GM19438 (cell line): ENCODE measurements around the gene TRPM3.
A peak's percentile ranks its signal among the peaks of the same experiment; 100 is the strongest.

Experiments used
- ATAC-seq: cut with Tn5 transposase; IDR thresholded peaks from one replicate; pipeline ENCODE4 v1.9.1; 2021; ENCODE audit warnings: low read depth; ENCODE audit not compliant: unreplicated experiment

Gene TRPM3

DNA sequence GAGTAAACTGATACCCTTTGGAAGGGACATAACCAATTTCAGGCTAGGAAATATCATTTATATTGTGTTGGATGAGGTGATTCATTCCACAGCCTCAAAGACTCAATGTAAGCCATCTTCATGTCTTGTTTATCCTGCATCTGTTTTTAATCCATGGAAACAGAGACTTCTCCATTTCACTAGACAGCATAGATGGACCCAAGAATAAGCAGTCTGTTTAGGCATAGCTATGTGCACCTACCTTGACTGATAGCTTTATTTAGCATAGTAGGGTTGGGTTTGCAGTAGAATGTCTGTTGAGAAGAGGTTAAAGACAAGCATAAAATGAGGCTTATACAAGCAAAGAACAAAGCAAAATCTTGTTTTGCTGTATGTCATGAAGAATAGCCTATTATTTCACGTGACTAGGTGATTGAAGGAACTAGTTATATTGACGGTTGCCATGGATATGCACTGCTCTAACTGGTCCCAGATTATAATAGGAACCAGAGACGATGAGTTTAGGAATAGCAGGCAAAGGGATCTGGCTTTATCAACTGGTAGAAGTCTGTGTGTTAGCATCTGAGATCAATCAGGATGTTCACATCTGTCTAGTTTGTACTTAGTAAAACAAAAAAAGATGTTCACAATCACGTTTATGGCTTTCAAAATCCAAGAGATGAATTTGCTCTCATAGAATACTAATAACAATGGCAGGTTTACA lies 552.2 kb downstream of the TRPM3 start:
- ATAC-seq: no peak

GRCh38 chr9:70567511-70567910 lies 553.9 kb downstream of the TRPM3 start:
- ATAC-seq: no peak

DNA sequence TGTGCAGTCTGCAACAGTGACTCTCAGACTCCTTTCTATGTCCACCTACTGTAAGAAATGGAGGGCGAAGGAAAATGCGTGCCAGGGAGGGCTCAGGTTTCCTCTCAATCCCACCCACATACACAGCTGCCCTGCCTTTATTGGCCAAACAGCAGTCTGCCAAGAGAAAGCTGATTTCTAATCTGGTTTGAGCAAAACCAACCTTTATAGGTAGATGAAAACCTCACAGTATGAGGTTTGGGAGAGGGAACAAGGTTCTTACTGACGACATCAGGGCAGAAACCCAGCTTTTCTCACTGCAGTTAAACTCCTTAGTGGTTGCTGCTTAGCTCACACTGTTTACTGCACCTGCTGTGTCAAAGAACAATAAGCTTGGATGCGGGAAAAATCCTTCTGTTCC lies 554.7 kb downstream of the TRPM3 start:
- no peak for ATAC-seq

DNA sequence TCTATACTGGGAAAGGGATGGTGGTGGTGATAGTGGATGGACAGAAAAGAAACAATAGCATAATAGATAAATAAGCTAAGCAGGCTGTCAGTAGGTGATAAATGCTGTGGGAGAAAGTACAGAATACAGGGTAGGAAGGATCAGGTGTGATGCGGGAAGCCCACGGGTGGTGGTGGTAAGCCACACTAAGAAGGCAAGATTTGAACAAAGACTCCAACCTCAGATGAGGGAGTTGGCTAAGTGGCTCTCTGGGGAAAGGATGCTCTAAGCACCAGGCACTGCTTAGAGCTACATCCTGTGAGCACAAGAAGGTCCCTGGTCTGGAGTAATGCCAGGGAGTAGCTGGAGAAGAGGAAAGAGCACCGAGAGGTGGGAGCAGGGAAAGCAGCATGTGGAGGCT lies 555.4 kb downstream of the TRPM3 start:
- ATAC-seq: no peak

- ATAC-seq: no peak
Observed at GRCh38 chr9:70564468-70565335, 556.7 kb downstream of the TRPM3 start.

- peak; percentile 96 for ATAC-seq
Observed at GRCh38 chr9:70563431-70564204, 557.8 kb downstream of the TRPM3 start.

- ATAC-seq: no peak
Observed at GRCh38 chr9:70563010-70563409, 558.4 kb downstream of the TRPM3 start.

DNA sequence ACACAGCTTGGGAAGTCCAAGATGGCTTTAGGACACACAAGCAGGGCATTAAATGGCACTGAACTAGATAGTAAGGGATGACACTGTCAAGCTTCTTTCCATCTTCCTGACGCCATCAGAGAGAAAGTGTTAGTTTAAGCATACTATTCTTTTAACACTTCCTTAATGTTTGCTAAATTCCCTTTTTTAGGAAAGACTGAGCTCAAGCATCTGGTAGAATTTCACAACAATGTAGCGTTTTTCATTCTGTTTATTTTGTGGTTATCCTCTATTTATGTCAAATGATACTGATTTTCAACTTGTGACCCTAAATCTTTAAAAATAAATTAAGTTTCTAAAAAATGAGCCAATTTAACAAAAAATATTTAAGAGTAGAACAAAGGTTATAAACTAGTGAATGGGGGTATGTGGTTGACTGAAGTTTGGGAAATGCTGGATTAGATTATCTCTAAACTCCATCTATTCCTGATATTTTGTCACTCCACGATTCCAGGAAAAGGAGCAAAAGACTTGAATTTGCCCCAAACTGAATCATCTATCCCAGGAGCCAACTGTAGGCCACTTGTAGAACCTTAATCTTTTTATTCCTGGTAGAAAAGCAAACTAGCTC lies 559.5 kb downstream of the TRPM3 start:
- no peak for ATAC-seq

DNA sequence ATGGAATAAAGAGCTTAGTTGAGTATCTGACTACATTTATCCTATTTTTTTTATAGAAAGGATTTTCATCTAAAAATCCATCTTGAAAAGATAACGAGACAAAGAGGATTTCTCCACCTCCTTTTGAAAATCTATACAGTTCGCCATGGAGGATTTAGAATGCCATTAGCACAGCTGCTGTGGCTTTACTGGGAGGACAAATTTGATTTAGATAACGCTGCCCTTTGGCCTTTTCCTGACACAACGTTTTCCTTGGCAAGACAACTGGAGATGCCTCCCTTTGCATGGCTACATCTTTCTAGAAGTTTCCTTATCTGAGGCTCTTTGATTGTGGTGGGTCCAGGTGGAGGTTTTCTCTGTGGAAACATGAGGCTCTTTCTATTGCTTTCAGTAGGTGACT lies 560.3 kb downstream of the TRPM3 start:
- no peak for ATAC-seq

- ATAC-seq: no peak
Observed at GRCh38 chr9:70559102-70559501, 562.3 kb downstream of the TRPM3 start.

GRCh38 chr9:70557661-70558369 lies 563.6 kb downstream of the TRPM3 start:
- peak; percentile 99 for ATAC-seq

DNA sequence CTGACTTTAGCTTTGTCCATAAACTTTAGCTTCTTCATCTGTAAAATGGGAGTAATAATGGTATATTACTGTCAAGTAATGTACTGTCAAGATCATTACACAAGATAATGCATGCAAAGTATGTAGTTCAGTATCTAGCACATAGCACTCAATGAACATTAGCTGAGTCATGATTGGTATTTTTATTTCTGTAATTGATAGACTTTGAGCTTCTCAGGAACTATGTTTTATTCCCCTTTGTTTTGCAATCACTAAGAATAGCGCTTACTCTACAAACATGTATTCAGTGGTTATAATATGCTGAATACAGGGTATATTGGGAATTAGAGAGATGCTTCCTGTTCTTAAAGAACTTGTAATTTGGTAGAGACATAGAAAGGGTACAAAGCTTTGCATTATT lies 564.6 kb downstream of the TRPM3 start:
- ATAC-seq: no peak

DNA sequence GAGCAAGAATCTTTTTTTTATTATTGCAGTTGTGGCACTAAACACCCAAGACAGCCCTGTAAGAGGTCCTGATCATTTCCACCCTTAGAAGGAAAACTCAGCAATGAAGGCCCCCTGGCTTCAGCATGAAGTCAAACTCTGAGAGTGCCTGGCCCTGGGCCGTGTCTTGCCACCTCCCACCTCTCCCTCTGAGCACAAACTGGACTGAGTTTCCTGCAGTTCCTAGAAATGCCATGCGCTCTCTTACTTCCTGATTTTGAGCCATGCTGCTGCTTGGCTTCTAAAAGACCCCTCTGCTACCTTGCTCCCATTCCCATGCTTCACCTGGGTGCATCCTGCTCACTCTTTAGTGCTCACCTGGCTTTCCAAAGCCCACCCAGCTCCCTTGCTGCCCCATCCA lies 566.5 kb downstream of the TRPM3 start:
- no peak for ATAC-seq

- ATAC-seq: no peak
Observed at GRCh38 chr9:70553707-70554673, 567.4 kb downstream of the TRPM3 start.

- ATAC-seq: no peak
Observed at GRCh38 chr9:70552561-70552960, 568.9 kb downstream of the TRPM3 start.

DNA sequence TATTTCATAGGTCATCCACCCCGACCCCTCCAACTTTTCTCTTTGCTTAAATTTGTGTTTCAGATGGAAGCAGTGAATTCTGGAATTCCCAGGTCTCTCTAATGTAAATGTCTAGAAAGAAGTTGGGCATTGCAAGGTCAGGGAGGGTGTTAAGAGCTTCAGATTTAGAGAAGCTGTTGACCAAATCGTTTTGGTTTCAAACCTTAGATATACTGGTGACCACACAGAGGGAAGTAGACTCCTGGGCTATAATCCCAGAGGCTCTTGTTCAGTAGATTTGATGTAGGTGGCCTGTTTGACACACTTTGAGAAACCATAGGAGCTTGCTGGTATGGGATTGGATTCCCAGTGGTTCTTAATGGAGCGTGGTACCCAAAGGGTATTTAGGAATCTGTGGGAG lies 569.6 kb downstream of the TRPM3 start:
- no peak for ATAC-seq

GRCh38 chr9:70551396-70551795 lies 570.0 kb downstream of the TRPM3 start:
- no peak for ATAC-seq

GRCh38 chr9:70549926-70550325 lies 571.5 kb downstream of the TRPM3 start:
- no peak for ATAC-seq

DNA sequence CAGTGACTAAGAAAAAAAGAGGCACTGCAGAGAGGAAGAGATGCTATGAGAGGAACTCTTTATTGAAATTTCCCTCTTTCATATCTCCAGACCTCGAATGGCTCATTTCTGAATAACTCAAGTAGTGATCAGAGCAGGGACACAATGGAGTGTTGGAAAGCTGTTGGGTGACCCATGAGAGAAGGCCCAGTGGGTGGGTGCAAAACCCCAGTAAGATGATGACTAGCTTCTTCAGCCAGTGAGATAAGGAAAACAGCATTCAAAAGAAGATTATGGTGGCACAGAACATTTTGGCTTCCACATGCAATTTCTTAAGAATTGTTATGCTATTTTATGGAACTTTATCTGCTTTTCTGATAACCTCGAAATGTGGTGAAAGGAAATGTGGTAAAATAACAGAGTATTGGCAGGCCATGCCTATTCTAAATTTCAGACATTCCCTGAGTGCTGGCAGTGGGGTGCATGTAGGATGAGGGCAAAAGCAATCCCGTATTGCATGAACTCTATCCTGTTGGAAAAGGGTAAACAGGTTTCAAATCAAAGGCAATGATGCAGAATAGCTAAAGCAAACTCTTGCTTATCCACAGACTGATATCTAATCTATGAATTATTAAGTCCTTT lies 579.0 kb downstream of the TRPM3 start:
- ATAC-seq: no peak
